GM18526 (cell line): ENCODE data around the gene HAL.

ENCODE experiments used
- POLR2A ChIP-seq: IDR thresholded peaks from 3 replicates; pipeline ENCODE4 v1.6.1; 2011; ENCODE audit not compliant: insufficient read length; ENCODE audit errors: extremely low read depth

HAL gene

DNA sequence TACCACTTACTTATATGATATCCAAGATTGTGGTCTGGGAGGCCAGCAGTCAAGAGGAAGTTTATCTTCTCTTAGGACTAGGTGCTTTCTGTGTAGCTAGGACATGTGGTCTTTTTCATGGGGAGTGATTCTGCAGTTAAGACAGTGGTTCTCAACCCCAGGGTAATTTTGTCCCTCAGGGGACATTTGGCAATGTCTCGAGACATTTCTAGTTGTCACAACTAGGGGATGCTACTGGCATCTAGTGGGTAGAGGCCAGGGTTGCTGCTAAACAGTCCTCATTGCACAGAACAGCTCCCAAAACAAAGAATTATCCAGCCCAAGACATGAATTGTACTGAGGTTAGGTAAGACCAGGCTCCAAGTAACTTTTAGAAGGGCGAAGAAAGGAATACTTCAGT is 33.0 kb downstream of the HAL start:
- TF ChIP-seq POLR2A = no peak

DNA sequence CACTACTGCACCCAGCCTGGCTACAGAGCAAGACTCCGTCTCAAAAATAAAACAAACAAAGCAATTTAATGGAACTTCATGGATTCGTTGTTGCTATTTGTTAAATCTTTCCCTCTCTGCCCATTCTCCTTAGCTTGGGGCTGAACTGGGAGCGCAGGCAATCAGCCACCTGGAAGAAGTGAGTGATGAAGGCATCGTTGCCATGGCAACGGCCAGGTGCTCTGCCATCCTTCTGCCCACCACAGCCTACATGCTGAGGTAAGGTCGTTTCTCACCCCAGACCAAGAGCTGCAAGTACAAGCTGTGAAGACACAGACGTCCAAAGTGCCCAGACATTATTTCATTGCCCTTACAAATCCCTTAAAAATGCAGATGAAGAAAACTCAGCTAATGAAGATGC is 33.9 kb downstream of the HAL start:
- TF ChIP-seq POLR2A = no peak

DNA sequence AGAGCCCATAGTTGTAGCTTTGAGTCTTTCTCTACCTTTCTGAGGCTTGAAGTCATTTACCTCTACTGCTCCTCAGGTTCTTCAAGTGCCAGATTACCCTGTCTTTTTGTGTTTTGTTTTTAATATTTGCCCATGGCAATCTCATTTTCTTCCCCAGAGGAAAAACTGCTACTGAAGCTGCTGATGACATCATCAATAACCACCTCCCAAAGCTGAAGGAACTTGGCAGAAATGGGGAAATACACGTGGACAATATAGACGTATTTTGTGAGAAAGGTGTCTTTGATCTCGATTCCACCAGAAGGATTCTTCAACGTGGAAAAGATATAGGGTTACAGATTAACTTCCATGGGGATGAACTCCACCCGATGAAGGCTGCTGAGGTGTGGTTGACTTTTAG is 35.9 kb downstream of the HAL start:
- TF ChIP-seq POLR2A = no peak

DNA sequence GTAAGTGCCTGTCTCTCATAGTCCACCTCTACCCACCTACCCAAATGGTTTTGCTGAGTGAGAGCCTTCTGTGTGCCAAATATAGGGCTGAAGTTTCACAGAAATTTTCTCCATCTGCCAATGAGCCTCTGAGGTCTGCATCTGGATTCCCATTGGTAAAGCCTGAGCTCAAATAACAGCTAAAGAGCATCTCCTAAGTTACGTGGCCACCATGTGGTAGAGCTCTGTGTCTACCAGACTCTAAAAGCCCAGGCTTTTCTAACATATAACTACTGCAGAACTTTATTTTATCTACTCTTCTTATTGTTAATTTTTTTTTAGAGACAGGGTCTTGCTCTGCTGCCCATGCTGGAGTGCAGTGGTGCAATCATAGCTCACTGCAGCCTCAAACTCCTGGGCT is 37.0 kb downstream of the HAL start:
- no peak for TF ChIP-seq POLR2A

DNA sequence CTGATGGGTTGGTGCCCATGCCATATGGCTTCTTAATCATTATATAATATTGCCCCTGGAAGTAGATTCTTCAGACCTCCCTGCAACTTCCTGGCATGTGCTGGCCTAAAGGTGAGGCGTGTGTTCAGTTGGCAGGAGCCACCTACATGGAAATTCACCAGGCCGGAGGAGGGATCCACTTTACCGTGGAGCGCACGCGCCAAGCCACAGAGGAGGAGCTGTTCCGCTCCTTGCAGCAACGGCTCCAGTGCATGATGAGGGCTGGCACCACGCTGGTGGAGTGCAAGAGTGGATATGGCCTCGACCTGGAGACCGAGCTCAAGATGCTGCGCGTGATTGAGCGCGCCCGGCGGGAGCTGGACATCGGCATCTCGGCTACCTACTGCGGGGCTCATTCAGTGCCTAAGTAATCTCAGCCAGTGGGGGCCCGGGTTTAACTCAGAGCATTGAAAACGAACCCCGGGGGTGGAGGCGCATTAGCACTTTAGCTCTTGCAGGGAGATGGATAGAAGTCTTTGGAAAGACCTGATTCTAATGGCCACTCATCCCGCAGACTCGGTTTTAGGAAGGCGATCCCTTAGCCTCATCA is 39.5 kb downstream of the HAL start:
- no peak for TF ChIP-seq POLR2A

DNA sequence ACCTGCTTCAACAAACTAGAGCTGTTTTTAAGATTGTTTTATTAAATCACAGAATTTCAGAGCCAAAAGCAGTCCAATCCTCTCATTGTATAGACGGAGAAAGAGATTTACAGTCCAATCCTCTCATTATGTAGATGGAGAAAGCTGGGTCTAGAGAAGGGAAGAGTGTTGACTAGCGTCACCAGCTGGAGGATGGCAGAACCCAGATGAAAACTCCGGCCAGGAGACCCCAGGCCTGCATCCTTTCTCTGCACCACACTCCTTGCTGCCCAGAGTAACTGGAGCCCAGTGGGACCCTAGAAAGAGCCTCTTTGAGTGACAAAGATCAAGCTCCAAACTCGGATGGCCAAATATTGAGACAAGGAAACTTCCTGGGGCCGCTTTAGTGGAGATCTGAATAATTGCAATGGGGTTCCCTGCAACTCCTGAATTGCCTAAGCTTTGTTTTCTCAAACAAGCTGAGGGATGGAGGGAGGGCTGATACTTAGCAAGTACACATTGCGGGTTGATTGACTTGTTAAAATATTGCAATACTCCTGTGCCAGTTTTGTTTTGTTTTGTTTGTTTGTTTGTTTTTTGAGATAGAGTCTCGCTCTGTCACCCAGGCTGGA is 40.5 kb downstream of the HAL start:
- no peak for TF ChIP-seq POLR2A

DNA sequence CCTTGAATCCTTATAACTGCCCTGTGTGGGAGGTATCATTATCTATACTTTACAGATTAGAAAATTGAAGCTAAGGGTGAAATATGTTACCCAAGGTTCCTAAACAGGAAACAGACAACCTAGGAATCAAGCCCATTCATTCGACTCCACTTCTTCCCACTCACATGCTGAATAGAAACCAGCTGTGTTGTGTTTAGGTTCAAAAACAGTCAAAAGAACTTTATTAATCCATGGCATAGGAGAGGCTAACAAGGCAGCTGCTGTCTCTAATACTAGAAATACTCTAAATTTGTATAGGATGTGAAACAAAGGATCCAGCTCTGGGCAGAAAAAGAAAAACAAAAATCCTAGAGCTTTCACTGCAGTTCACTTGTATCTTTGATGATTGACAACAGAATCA is 43.1 kb downstream of the HAL start:
- TF ChIP-seq POLR2A = no peak

DNA sequence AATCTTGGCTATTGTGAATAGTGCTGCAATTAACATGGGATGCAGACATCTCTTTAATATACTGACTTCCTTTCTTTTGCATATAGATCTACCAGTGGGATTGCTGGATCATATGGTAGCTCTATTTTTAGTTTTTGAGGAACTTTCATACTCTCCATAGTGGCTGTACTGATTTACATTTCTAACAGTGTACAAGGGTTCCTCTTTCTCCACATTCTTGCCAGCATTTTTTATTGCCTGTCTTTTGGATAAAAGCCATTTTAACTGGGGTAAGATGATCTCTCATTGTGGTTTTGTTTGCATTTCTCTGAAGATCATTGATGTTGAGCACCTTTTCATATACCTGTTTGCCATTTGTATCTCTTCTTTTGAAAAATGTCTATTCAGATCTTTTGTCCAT is 44.6 kb downstream of the HAL start:
- no peak for TF ChIP-seq POLR2A

DNA sequence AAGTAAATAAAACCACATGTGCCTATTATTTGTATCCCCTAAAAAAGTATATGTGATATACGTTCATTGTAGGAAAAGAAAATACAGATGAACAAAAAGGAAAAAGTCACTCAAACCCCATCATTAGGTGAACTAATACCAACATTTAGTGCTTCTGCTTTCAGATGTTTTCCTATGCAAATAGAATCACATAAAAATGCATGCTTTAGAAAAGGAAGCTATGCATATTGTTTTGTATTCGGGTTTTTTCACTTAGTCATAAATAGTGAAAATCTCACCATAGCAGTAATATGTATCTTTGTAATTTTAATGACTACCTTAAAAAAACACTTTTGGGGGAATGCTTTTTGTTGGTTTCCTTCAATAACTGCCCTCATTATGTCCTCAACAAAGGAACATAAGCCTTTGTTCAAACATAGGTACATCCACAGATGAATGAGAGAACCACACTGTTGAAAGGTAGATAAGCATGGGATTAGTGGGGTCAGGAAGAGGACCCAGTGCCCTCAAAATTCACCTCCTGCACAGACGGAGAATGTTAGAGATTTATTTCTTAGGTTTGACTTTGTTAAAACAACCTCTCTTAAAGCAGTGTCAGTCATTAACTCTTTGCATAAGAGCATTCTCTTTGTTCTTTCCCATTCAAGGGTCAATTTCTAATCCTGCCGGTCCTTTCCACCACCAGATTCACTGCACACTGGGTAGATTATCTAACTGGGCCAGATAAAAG is 46.5 kb downstream of the HAL start:
- TF ChIP-seq POLR2A = no peak

DNA sequence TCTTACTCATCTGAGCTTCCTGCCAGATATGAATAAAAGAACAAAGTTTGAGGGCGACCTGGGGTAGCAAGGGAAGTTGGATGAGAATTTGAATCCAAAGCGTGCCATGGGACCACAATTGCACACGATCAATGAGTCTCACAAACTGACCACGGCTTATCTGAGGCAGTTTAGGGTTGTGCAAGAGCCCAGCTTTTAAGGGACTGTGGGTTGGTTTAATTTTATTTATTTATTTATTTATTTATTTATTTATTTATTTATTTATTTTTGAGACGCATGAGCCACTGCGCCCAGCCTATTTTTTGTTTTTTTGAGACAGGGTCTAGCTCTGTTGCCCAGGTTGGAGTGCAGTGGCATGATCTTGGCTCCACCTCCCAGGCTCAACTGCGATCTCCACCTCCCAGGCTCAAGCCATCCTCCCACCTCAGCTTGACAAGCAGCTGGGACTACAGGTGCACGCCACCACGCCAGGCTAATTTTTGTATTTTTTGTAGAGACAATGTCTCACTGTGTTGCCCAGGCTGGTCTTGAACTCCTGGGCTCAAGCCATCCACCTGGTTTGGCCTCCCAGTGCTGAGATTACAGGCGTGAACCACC is 51.9 kb downstream of the HAL start:
- TF ChIP-seq POLR2A = no peak

DNA sequence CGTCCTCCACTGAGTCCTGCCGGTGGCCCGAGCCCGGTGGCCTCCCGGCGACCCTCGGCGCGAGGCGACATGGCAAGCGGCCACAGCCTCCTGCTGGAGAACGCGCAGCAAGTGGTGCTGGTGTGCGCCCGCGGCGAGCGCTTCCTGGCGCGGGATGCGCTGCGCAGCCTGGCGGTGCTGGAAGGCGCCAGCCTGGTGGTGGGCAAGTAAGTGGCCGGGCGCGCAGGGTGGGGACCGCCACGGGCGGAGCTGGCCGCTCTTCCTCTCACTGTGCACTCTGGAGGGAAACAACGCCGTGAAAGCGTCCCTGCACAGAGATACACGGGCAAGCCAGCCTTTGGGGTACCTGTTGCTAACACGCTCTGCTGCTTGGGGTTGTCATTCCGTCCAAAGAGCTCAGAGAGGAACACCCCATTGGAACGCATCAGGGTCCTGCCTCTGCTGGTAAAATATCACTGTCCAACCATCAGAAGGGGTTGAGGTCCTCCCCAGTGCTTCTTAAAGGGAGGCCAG is 52.8 kb downstream of the HAL start, which contains the start of gene AMDHD1:
Gene AMDHD1, plus strand, starts transcription at position 2 of the 513 bp plus-strand sequence. Its CDS starts 68 bp downstream, at position 70.
- no peak for TF ChIP-seq POLR2A

DNA sequence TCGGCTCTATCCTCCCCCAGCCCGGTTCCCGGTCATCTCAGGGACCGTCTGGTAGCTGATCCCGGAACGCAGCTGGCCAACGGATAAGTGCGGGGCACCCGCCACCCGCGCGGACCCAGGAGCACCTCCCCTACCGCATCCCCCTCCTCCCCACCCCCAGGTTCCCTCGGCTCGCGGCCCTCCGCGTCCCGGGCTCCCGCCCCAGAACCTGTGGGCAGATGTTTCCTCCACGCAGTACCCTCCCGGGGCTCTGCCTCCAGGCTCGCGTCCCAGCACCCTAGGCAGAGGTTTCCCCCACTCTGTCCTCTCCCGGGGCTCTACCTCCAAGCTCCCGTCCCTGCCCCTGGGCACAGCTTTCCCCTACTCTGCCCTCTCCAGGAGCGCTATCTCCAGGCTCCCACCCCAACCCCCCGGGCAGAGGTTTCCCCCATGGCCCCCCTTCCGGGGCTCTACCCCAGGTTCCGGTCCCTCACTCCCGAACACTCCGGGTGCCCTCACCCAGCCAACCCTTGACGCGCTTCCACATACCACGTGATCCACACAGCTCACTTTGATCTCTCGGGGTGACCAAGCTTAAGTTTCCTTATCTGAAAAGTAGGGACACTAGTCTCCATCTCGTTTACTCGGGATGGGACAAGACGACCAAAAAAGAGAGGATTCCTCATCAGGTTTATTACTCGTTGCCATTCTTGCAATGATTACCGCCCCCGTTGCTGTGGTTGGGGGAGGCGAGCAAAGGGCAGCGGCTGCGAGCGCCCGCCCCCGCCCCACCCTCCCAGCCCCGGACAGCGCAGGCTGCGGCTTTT is 53.4 kb downstream of the HAL start, which contains the start of gene CCDC38:
Gene CCDC38, minus strand, starts transcription at position 91 of the 806 bp plus-strand sequence. CDS start 6,105 bp downstream, outside the sequence.
- TF ChIP-seq POLR2A = peak; percentile 73

DNA sequence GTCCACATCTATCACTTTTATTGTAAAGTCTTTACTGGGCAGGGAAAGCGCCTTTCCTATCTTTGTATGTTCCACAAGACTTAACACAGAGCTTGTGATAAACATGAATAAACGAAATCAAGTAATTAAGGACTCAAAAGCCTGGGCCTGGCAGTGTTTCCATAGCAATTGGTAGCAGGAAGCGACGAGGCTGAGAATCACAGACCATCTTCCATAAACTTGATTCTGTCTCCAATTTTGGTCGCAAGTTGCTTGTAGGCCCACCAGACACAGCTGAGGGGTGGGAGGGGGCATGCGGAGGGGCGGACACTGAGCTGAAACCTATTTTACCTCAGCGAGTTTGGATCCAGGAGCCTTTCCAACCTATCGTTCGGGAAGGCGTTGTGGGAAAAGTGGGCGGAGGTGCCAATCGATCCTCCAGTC is 54.0 kb downstream of the HAL start:
- no peak for TF ChIP-seq POLR2A

DNA sequence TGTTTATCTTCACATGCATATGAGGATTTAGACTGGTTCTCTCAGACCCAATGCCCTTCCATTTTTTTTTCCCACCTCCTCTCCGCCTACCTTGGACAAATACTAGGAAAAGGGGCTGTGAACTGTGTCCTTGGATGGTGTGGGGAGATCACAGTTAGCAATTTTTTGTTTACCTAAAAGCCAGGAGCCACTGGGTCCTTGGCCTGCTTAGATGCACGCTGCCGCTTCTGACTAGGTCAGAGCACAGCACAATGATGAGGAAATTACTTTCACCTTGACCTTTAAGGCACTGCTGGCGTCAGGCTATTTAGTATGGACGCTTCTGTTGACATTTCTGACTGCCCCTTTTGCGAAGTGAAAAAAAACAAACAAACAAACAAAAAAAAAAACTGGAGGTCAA is 55.6 kb downstream of the HAL start:
- no peak for TF ChIP-seq POLR2A
